ENCODE data around the gene RPS6KA3. TPM values are rescaled to one million over a fixed set of nuclear protein-coding genes. Genes with fewer than 3 reads are reported as not detected.

Gene RPS6KA3
- total RNA-seq, 1 donor from 2014 or later, result 22.8 TPM

DNA sequence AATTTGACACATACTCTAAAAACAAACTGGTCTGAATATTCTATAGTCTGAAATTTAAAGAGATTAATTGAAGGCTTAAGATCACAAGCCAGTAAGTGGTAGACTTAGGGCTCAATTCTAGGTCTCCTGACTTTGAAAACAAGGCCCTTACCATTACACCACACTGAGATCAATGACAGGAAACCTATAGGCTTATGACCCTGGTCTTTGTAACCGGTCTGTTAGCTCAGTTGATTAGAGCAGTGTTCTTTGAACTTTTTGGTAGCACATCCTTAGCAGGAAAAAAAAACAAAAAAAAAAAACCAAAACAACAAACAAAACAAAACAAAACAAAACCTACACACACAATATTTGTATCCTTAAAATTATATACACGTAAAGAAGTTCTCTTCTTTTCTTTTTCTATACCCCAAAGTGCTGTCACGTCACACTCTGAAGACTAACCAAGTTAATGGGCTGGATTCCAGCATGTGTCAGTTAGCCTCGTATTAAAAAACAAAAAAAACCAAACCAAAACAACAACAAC is 55.4 kb downstream of the RPS6KA3 start:
- Histone ChIP-seq H3K4me3 (no peak overlapping the region), H3K27me3 (no peaks in the 10 kb centered on the region), H3K36me3 (no peaks in the 10 kb centered on the region), H3K27ac (no peak overlapping the region), H3K9me3 (no peaks in the 10 kb centered on the region), H3K4me1 (no peaks in the 10 kb centered on the region)
- TF ChIP-seq POLR2A (IDR thresholded peaks at IDR 0.05) (no peak), POLR2AphosphoS5 (IDR thresholded peaks at IDR 0.05; ENCODE audit: insufficient read depth in 1 of 2, low read depth in 1 of 2) (no peak)
- TF ChIP-seq, protein P1, sequence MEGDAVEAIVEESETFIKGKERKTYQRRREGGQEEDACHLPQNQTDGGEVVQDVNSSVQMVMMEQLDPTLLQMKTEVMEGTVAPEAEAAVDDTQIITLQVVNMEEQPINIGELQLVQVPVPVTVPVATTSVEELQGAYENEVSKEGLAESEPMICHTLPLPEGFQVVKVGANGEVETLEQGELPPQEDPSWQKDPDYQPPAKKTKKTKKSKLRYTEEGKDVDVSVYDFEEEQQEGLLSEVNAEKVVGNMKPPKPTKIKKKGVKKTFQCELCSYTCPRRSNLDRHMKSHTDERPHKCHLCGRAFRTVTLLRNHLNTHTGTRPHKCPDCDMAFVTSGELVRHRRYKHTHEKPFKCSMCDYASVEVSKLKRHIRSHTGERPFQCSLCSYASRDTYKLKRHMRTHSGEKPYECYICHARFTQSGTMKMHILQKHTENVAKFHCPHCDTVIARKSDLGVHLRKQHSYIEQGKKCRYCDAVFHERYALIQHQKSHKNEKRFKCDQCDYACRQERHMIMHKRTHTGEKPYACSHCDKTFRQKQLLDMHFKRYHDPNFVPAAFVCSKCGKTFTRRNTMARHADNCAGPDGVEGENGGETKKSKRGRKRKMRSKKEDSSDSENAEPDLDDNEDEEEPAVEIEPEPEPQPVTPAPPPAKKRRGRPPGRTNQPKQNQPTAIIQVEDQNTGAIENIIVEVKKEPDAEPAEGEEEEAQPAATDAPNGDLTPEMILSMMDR (IDR thresholded peaks at IDR 0.05), result no peak
- no peak for DNase-seq (ENCODE audit: extremely low spot score in 2 of 2)
- intact Hi-C loops (cut with DNase I), result no loop called here

DNA sequence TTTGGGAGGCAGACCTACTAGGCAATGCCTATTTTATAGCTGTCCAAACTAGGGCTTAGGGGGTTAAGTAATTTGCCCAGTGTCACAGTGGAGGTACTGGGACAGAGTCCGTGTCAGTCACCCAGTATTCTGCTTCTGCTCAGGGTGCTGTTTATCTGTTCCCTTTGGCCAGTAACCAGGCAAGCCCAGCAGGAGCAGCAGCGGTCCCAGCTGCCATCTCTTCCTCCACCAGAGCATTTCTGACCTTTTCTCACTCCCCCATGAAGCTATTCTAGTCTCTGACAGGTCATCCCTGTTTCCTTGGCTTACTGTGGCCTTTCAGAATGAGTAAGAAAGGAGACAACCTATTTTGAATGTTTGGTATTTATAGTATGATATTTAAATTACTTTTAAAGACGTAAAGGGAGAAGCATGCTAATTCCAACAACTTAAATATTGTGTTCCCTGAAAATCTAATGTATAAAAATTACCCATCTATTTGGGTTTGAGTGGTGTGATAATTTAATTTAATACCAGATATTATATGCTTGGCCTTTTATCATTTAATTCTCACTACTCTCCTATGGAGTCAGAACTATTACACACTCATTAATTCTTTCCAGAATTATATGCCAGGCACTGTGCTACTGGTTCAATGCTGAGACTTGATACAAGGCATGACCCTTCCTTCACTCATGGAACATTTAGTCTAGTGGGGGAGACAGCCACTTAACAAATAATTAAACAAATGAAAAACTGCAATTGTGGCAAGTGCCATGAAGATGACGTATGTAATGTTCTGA is 60.6 kb downstream of the RPS6KA3 start:
- Histone ChIP-seq H3K4me3 (no peak overlapping the region), H3K36me3 (no peaks in the 10 kb centered on the region), H3K4me1 (no peaks in the 10 kb centered on the region), H3K27me3 (no peaks in the 10 kb centered on the region), H3K27ac (no peak overlapping the region), H3K9me3 (no peaks in the 10 kb centered on the region)
- TF ChIP-seq, protein P1 (IDR thresholded peaks at IDR 0.05), result no peak
- TF ChIP-seq POLR2AphosphoS5 (IDR thresholded peaks at IDR 0.05; ENCODE audit: insufficient read depth in 1 of 2, low read depth in 1 of 2), result no peak
- no peak for TF ChIP-seq POLR2A (IDR thresholded peaks at IDR 0.05)
- no peak for DNase-seq (ENCODE audit: extremely low spot score in 2 of 2)
- intact Hi-C loops (cut with DNase I), result no loop called here

DNA sequence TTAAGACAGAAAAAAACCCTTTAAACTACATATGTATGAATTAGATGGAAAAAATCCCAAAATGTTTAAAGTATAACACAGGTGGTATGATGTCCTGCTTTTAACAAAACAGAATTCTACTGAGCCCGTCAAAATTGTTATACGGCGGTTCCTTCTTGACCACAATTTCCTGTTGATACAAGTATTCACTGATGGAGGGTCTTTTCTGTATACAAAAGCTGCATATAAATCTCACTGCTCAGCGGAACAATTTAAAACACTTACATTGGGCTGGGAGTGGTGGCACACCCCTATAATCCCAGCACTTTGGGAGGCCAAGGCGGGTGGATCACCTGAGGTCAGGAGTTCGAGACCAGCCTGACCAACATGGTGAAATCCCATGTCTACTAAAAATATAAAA is 62.4 kb downstream of the RPS6KA3 start:
- Histone ChIP-seq H3K4me1 (no peaks in the 10 kb centered on the region), H3K4me3 (no peak overlapping the region), H3K36me3 (no peaks in the 10 kb centered on the region), H3K27ac (no peak overlapping the region), H3K9me3 (no peaks in the 10 kb centered on the region), H3K27me3 (no peaks in the 10 kb centered on the region)
- no peak for DNase-seq (ENCODE audit: extremely low spot score in 2 of 2)
- intact Hi-C loops (cut with DNase I), result no loop called here
- TF ChIP-seq, protein P1 (IDR thresholded peaks at IDR 0.05), result no peak
- TF ChIP-seq POLR2A (IDR thresholded peaks at IDR 0.05) (no peak), POLR2AphosphoS5 (IDR thresholded peaks at IDR 0.05; ENCODE audit: insufficient read depth in 1 of 2, low read depth in 1 of 2) (no peak)

DNA sequence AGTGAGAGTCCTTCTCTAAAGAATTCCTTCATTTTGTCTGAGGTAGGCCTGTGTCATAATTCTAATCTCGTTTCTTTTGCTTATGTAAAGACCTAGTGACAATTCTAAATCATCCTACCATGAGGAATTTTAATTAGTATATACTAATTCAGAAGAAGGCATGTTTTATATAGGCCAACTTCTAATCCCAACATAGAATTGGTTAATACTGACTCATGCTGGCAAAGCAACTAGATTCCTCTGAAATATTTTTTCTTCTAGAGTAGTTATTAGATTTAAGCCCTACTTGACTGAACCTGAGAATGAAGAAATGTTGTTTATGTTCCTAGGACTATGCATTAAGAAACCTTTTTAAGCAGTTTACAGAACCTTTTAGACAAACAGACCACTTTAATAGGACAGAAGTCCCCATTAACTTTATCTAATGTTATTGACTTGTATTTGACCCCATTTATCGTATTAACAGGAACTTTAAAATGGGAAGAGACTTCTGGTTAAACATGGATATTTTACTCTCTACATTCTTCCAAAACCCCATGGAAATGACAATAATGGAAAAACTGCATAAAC is 69.0 kb downstream of the RPS6KA3 start:
- Histone ChIP-seq H3K4me3 (no peak overlapping the region), H3K27ac (no peak overlapping the region), H3K36me3 (no peaks in the 10 kb centered on the region), H3K9me3 (no peaks in the 10 kb centered on the region), H3K4me1 (no peaks in the 10 kb centered on the region), H3K27me3 (no peaks in the 10 kb centered on the region)
- DNase-seq (ENCODE audit: extremely low spot score in 2 of 2), result no peak
- intact Hi-C loops (cut with DNase I), result no loop called here
- TF ChIP-seq POLR2A (IDR thresholded peaks at IDR 0.05) (no peak), POLR2AphosphoS5 (IDR thresholded peaks at IDR 0.05; ENCODE audit: insufficient read depth in 1 of 2, low read depth in 1 of 2) (no peak)
- TF ChIP-seq, protein P1 (IDR thresholded peaks at IDR 0.05), result no peak

DNA sequence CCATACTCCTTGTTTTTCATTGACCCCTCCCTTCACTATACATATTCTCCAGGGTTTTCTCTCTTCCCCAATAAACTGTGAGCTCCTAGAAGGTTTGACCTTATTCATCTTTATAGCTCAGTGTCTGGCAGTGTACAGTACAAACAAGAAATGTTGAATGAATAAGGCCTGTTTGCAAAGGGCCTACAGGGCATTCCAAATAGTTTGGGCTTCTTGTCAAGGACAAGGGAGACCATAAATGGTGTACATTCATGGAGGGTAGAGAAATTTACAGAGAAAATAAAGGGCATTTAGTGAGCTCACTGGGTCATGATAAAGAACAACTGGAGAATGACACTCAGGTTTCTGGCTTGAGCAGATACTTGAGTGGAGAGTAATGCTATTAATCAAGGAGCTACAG is 77.5 kb downstream of the RPS6KA3 start:
- no peaks in the 10 kb centered on the region for H3K9me3 ChIP-seq
- H3K27me3 ChIP-seq, result no peaks in the 10 kb centered on the region
- H3K27ac ChIP-seq, result no peak overlapping the region
- no peak overlapping the region for H3K4me3 ChIP-seq
- H3K36me3 ChIP-seq, result no peaks in the 10 kb centered on the region
- TF ChIP-seq POLR2AphosphoS5 (IDR thresholded peaks at IDR 0.05; ENCODE audit: insufficient read depth in 1 of 2, low read depth in 1 of 2) (no peak), POLR2A (IDR thresholded peaks at IDR 0.05) (no peak)
- TF ChIP-seq, protein P1 (IDR thresholded peaks at IDR 0.05), result no peak
- DNase-seq (ENCODE audit: extremely low spot score in 2 of 2), result no peak
- intact Hi-C loops (cut with DNase I), result no loop called here
- no peaks in the 10 kb centered on the region for H3K4me1 ChIP-seq
